ENCODE results near the gene METTL9.
"Not testable (repeated sequence)": the region's sequence is repeated elsewhere in the genome, so short reads cannot be mapped to it uniquely, and the experiment has no call there.

METTL9 gene

GRCh38 chr16:21663889-21664647 lies 64.7 kb downstream of the METTL9 start, which contains the start of gene OTOA:
TSS of gene OTOA (plus strand) at chr16:21663968. CDS start at chr16:21678515, 14,547 bp downstream.
- DNase-seq (ENCODE audit: low read depth) = no peak

GRCh38 chr16:21664801-21665492 lies 65.6 kb downstream of the METTL9 start:
- DNase-seq (ENCODE audit: low read depth) = no peak

- no peak for DNase-seq (ENCODE audit: low read depth)
Observed at GRCh38 chr16:21666772-21667171, 67.4 kb downstream of the METTL9 start.

GRCh38 chr16:21667575-21667974 lies 68.2 kb downstream of the METTL9 start:
- no peak for DNase-seq (ENCODE audit: low read depth)

GRCh38 chr16:21673469-21673868 lies 74.1 kb downstream of the METTL9 start:
- DNase-seq (ENCODE audit: low read depth) = no peak

GRCh38 chr16:21674456-21674855 lies 75.1 kb downstream of the METTL9 start:
- not testable (repeated sequence) for DNase-seq (ENCODE audit: low read depth)

GRCh38 chr16:21680714-21681113 lies 81.3 kb downstream of the METTL9 start:
- DNase-seq (ENCODE audit: low read depth) = not testable (repeated sequence)

- DNase-seq (ENCODE audit: low read depth) = no peak
Observed at GRCh38 chr16:21683184-21683583, 83.8 kb downstream of the METTL9 start.

- peak; percentile 3 for DNase-seq (ENCODE audit: low read depth)
Observed at GRCh38 chr16:21684199-21684598, 84.8 kb downstream of the METTL9 start.

GRCh38 chr16:21685034-21685455 lies 85.7 kb downstream of the METTL9 start:
- no peak for DNase-seq (ENCODE audit: low read depth)

GRCh38 chr16:21689107-21689506 lies 89.7 kb downstream of the METTL9 start:
- DNase-seq (ENCODE audit: low read depth) = no peak

GRCh38 chr16:21690967-21691366 lies 91.6 kb downstream of the METTL9 start:
- DNase-seq (ENCODE audit: low read depth) = not testable (repeated sequence)

- DNase-seq (ENCODE audit: low read depth) = no peak
Observed at GRCh38 chr16:21694609-21695008, 95.2 kb downstream of the METTL9 start.

GRCh38 chr16:21697032-21697431 lies 97.7 kb downstream of the METTL9 start:
- DNase-seq (ENCODE audit: low read depth) = no peak

GRCh38 chr16:21698169-21699032 lies 99.0 kb downstream of the METTL9 start:
- DNase-seq (ENCODE audit: low read depth) = no peak

GRCh38 chr16:21701271-21701670 lies 101.9 kb downstream of the METTL9 start:
- no peak for DNase-seq (ENCODE audit: low read depth)

- no peak for DNase-seq (ENCODE audit: low read depth)
Observed at GRCh38 chr16:21702276-21702675, 102.9 kb downstream of the METTL9 start.

- no peak for DNase-seq (ENCODE audit: low read depth)
Observed at GRCh38 chr16:21703156-21703555, 103.8 kb downstream of the METTL9 start.

GRCh38 chr16:21703589-21704174 lies 104.3 kb downstream of the METTL9 start:
- no peak for DNase-seq (ENCODE audit: low read depth)

- DNase-seq (ENCODE audit: low read depth) = no peak
Observed at GRCh38 chr16:21704266-21704665, 104.9 kb downstream of the METTL9 start.

GRCh38 chr16:21704733-21705132 lies 105.4 kb downstream of the METTL9 start:
- DNase-seq (ENCODE audit: low read depth) = no peak
